NCI-H1930 (cell line): ENCODE data around the gene MDP1.
"Not testable (repeated sequence)": the region's sequence is repeated elsewhere in the genome, so short reads cannot be mapped to it uniquely, and the experiment has no call there.

Experiments used
- DNase-seq, 2 experiments: peaks; one replicate each; lab custom pipeline; 2025; lab: John Stamatoyannopoulos, UW

MDP1 gene

GRCh38 chr14:24250354-24250753, 34.5 kb upstream of the MDP1 start:
- DNase-seq, result no peak

- DNase-seq, result no peak
These were observed 33.6 kb upstream of the MDP1 start for GRCh38 chr14:24249230-24250021.

- no peak for DNase-seq
These were observed 31.6 kb upstream of the MDP1 start for GRCh38 chr14:24247422-24247821.

GRCh38 chr14:24246765-24247212, 30.9 kb upstream of the MDP1 start:
- DNase-seq, result no peak

GRCh38 chr14:24245350-24245749, 29.5 kb upstream of the MDP1 start:
- DNase-seq, result not testable (repeated sequence)

GRCh38 chr14:24243336-24243836, 27.5 kb upstream of the MDP1 start:
- DNase-seq, result no peak

- DNase-seq, result peak; percentile 92 to 94
These were observed 26.1 kb upstream of the MDP1 start for GRCh38 chr14:24241829-24242443.

- DNase-seq, result no peak
These were observed 24.4 kb upstream of the MDP1 start for GRCh38 chr14:24240110-24240918.

- no peak for DNase-seq
These were observed 22.7 kb upstream of the MDP1 start for GRCh38 chr14:24238527-24239037.

GRCh38 chr14:24238123-24238522, 22.3 kb upstream of the MDP1 start:
- no peak for DNase-seq

- DNase-seq, result no peak
These were observed 21.6 kb upstream of the MDP1 start for GRCh38 chr14:24237463-24237955.

- DNase-seq, result no peak
These were observed 21.0 kb upstream of the MDP1 start for GRCh38 chr14:24236689-24237462.

GRCh38 chr14:24235804-24236688, 20.2 kb upstream of the MDP1 start:
- no peak for DNase-seq

- DNase-seq, result no peak
These were observed 18.5 kb upstream of the MDP1 start for GRCh38 chr14:24234095-24235005.

GRCh38 chr14:24233538-24233866, 17.6 kb upstream of the MDP1 start:
- DNase-seq, result no peak

- no peak for DNase-seq
These were observed 17.0 kb upstream of the MDP1 start, which contains the start of gene GMPR2 for GRCh38 chr14:24232645-24233537. Gene GMPR2, plus strand, starts transcription at chr14:24232929. Its CDS starts 325 bp downstream, at chr14:24233254.

- peak; percentile 87 to 88 for DNase-seq
These were observed 16.3 kb upstream of the MDP1 start, which contains the start of gene NEDD8 for GRCh38 chr14:24232121-24232644. Gene NEDD8, minus strand, starts transcription at chr14:24232367. Its CDS starts 100 bp downstream, at chr14:24232267.
